ENCODE measurements around the gene ADAMTS15.

GRCh38 chr11:130431331-130431773, 17.1 kb upstream of the ADAMTS15 start:
- TF ChIP-seq CTCF (conservative IDR thresholded peaks at IDR 0.05; ENCODE audit: low read length) (peak; percentile 77), EZH2phosphoT487 (IDR thresholded peaks at IDR 0.05; ENCODE audit: borderline replicate concordance, low read depth, low read length) (no peak)
